ENCODE data around the gene XXYLT1. TPM values are rescaled to one million over a fixed set of nuclear protein-coding genes. Genes with fewer than 3 reads are reported as not detected.

The XXYLT1 gene
- total RNA-seq, 4 donors from 2014 or later: 14.1 to 23.7 (median 15.4) TPM

DNA sequence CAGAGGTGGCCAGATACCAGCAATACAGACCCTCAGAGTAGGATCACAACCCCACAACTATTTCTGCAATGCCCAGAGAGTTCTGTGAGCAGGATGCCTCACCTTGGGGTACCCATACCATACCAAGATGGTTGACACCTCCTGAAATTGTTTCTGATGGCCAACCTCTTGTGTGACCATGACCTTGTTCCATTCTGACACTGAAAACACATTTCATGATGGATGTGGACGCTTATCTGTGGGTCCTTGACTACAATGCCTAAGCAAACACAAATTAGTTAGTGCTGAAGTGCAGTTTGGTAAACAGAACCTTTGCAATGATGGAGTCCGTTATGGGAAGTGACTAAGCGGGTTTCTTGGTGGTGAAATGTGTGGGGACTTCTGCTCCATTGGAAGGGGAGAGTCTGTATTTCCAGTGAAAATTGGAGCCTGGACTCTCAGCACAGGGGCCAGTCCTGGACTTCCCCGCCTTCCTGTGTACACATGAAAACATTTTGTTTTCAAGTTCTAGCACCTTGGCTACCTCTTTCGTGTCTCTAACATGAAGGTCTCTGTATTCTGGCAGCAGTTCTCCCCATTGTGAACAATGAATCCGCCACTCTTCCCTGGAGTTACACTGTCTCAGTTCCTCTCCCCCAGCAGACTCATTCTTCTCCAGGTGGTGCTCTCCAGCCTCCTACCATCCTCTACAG lies 106.2 kb downstream of the XXYLT1 start:
- no peak for DNase-seq
- intact Hi-C loops (cut with DNase I): no loop called here
- Histone ChIP-seq H3K4me3 (no peak overlapping the region), H3K36me3 (no peaks in the 10 kb centered on the region), H3K4me1 (peaks cover 12 to 47% (median 24%) of the 10 kb centered on the region in 3 donors), H3K9me3 (no peaks in the 10 kb centered on the region), H3K27me3 (no peaks in the 10 kb centered on the region), H3K27ac (peak overlapping the region in 1 of 4 donors; percentile 2)
- TF ChIP-seq, protein P1, sequence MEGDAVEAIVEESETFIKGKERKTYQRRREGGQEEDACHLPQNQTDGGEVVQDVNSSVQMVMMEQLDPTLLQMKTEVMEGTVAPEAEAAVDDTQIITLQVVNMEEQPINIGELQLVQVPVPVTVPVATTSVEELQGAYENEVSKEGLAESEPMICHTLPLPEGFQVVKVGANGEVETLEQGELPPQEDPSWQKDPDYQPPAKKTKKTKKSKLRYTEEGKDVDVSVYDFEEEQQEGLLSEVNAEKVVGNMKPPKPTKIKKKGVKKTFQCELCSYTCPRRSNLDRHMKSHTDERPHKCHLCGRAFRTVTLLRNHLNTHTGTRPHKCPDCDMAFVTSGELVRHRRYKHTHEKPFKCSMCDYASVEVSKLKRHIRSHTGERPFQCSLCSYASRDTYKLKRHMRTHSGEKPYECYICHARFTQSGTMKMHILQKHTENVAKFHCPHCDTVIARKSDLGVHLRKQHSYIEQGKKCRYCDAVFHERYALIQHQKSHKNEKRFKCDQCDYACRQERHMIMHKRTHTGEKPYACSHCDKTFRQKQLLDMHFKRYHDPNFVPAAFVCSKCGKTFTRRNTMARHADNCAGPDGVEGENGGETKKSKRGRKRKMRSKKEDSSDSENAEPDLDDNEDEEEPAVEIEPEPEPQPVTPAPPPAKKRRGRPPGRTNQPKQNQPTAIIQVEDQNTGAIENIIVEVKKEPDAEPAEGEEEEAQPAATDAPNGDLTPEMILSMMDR (IDR thresholded peaks at IDR 0.05): no peak
- WGBS, 2 donors: 69 to 83% methylated on average over 6 of the region's 6 CpGs

- no peaks in the 10 kb centered on the region for H3K9me3 ChIP-seq
- H3K4me3 ChIP-seq: no peak overlapping the region
- H3K27me3 ChIP-seq: no peaks in the 10 kb centered on the region
- intact Hi-C loops (cut with DNase I): no loop called here
- peak overlapping the region in 1 of 4 donors; percentile 16 for H3K27ac ChIP-seq
- 87 to 95% methylated on average over 6 to 7 of the region's 7 CpGs for WGBS, 2 donors
- peaks cover 12 to 51% (median 30%) of the 10 kb centered on the region in 3 donors for H3K4me1 ChIP-seq
- no peaks in the 10 kb centered on the region for H3K36me3 ChIP-seq
- no peak for DNase-seq
- TF ChIP-seq, protein P1 (IDR thresholded peaks at IDR 0.05): no peak
- TF ChIP-seq POLR2A (IDR thresholded peaks at IDR 0.05): no peak
Observed at GRCh38 chr3:195163719-195164572, 107.0 kb downstream of the XXYLT1 start.

DNA sequence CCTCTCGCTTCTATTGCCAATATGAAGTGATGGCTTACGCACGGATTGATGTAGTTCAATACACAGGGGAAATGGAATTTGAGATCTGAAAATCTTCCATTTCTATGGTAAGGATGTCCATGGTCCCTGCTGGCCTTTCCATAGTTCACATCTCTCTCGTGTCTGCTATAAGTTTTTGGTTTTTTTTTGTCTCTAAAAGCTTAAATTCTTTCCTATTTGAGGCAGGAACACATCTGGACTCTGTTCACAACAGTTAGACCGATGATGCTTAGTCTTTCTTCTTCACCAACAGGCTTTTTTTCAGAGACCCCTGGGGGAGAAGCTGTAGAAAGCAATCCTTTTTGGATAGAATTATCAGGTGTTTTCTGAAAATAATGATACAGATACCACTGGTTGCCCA lies 108.1 kb downstream of the XXYLT1 start:
- DNase-seq: no peak
- Histone ChIP-seq H3K4me3 (no peak overlapping the region), H3K36me3 (no peaks in the 10 kb centered on the region), H3K27ac (peak overlapping the region in 3 of 4 donors; percentile 81 to 84 (median 84)), H3K27me3 (no peaks in the 10 kb centered on the region), H3K9me3 (no peaks in the 10 kb centered on the region), H3K4me1 (peaks cover 7 to 44% (median 27%) of the 10 kb centered on the region in 3 donors)
- WGBS, 2 donors: 84 to 96% methylated on average over 5 of the region's 5 CpGs
- intact Hi-C loops (cut with DNase I): no loop called here
- TF ChIP-seq, protein P1 (IDR thresholded peaks at IDR 0.05): no peak
- no peak for TF ChIP-seq POLR2A (IDR thresholded peaks at IDR 0.05)

DNA sequence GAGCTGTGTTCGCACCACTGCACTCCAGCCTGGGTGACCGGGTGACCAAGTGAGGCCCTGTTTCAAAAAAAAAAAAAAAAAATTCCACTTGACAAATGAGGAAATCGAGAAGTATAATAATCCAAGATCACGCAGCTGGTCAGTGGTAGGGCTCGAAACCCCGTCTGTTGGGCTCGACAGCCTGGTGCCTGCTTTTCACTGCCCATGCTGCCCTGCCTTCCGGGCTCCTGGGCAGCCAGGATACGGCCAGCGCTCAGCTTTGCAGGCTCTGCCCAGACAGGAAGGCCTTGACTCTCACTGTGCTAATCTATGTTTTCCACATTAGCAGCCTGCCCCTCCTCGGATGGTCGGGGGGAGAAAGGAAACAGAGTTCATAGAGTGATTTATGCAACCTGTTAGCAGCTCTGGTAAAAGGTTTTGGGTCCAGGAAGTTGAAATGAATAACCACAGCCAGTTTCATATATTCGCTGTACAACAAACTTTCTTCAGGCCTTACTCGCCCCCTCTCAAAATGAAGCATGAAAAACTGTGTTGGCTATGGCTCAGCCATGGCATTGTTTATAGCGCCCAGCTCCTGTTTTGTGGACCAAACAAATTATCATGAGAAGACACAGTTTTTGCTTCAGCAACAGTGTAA lies 108.8 kb downstream of the XXYLT1 start:
- TF ChIP-seq, protein P1 (IDR thresholded peaks at IDR 0.05): no peak
- TF ChIP-seq POLR2A (IDR thresholded peaks at IDR 0.05): no peak
- intact Hi-C loops (cut with DNase I): no loop called here
- 43 to 70% methylated on average over 11 to 14 of the region's 15 CpGs for WGBS, 2 donors
- DNase-seq: no peak
- no peaks in the 10 kb centered on the region for H3K27me3 ChIP-seq
- H3K9me3 ChIP-seq: no peaks in the 10 kb centered on the region
- no peak overlapping the region for H3K4me3 ChIP-seq
- H3K36me3 ChIP-seq: no peaks in the 10 kb centered on the region
- peaks cover 5 to 50% (median 27%) of the 10 kb centered on the region in 3 donors for H3K4me1 ChIP-seq
- H3K27ac ChIP-seq: peak overlapping the region in 3 of 4 donors; percentile 81 to 84 (median 84)
